ENCODE data around the gene SMIM43.
"Not testable (repeated sequence)": the region's sequence is repeated elsewhere in the genome, so short reads cannot be mapped to it uniquely, and the experiment has no call there.

SMIM43 gene

GRCh38 chr4:121733942-121734341 is 31.0 kb downstream of the SMIM43 start:
- DNase-seq = no peak

- not testable (repeated sequence) for DNase-seq
Measured at GRCh38 chr4:121729753-121730152, 35.2 kb downstream of the SMIM43 start.

GRCh38 chr4:121728798-121729226 is 36.2 kb downstream of the SMIM43 start:
- peak; percentile 88 for DNase-seq

- DNase-seq = peak; percentile 90
Measured at GRCh38 chr4:121728066-121728465, 36.9 kb downstream of the SMIM43 start.

- DNase-seq = peak; percentile 68
Measured at GRCh38 chr4:121726642-121727268, 38.2 kb downstream of the SMIM43 start.

GRCh38 chr4:121724671-121725070 is 40.3 kb downstream of the SMIM43 start:
- no peak for DNase-seq

GRCh38 chr4:121721700-121722099 is 43.3 kb downstream of the SMIM43 start:
- DNase-seq = no peak

GRCh38 chr4:121720109-121720508 is 44.9 kb downstream of the SMIM43 start:
- peak; percentile 31 for DNase-seq

- no peak for DNase-seq
Measured at GRCh38 chr4:121717680-121718237, 47.2 kb downstream of the SMIM43 start.

GRCh38 chr4:121714548-121714947 is 50.4 kb downstream of the SMIM43 start:
- DNase-seq = no peak

- DNase-seq = no peak
Measured at GRCh38 chr4:121712783-121713182, 52.2 kb downstream of the SMIM43 start.

- no peak for DNase-seq
Measured at GRCh38 chr4:121712001-121712651, 52.8 kb downstream of the SMIM43 start.

GRCh38 chr4:121711263-121712000 is 53.5 kb downstream of the SMIM43 start:
- peak; percentile 97 for DNase-seq

GRCh38 chr4:121709766-121710405 is 55.1 kb downstream of the SMIM43 start:
- no peak for DNase-seq

Data from EL (cell line).